ENCODE measurements around the gene CLCA1.

Gene CLCA1

DNA sequence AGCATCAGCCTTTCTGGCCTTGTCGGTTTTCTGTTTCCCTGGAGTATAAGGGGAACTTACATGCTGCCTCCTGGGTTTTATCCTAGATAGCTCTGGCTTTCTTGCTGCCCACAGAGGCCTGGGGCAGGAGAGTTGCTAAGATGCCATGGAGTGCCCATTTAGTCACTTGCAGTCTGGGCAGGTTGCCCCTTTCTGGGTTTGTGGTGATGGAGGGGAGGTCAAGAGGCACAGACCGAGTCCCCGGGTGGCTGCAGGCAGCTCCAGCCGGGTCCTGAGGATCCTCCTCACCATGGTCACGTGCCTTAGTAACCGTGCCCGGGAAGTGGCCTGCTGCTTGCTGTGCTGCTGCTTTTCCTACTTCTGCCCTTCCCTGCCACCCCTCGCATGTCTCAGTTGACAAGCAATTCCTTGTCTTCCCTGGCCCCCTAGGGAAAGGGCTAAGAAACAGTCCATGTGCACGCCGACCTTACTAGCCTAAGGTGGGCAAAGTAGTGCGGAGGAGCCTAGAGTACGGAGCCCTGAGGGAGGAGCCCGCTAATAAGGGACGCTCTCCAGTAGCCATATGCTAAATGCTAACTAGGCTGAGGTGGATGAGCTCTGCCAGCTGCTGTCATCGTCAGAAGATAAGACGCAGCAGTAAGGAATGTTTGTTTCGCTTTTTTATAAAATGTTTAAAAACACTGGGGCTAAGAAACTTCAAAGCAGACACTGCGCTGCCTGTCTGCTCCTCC is 34.8 kb downstream of the CLCA1 start:
- in situ Hi-C loops (cut with MboI; ENCODE audit: low sequenced_read_pairs): no loop called here

DNA sequence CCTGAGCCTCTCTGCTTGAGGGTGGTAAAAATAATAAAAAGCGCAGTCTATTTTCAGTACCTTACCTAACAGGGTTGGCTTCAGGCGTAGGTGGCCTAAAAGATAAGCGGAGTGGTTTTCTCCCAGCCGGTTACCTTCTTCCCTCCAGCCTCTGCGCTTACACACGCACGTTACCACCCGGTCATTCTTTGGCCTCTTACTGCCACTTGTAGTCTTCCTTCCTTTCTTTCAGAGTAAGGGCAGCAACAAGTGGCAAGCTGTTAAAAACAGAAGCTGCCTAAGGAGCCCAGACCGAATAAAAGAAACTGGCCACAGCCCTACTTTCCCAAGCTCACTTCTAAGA is 35.4 kb downstream of the CLCA1 start:
- in situ Hi-C loops (cut with MboI; ENCODE audit: low sequenced_read_pairs): no loop called here

GRCh38 chr1:86504895-86505563 is 36.3 kb downstream of the CLCA1 start:
- in situ Hi-C loops (cut with MboI; ENCODE audit: low sequenced_read_pairs): no loop called here

GRCh38 chr1:86505564-86505902 is 36.8 kb downstream of the CLCA1 start:
- in situ Hi-C loops (cut with MboI; ENCODE audit: low sequenced_read_pairs): no loop called here

DNA sequence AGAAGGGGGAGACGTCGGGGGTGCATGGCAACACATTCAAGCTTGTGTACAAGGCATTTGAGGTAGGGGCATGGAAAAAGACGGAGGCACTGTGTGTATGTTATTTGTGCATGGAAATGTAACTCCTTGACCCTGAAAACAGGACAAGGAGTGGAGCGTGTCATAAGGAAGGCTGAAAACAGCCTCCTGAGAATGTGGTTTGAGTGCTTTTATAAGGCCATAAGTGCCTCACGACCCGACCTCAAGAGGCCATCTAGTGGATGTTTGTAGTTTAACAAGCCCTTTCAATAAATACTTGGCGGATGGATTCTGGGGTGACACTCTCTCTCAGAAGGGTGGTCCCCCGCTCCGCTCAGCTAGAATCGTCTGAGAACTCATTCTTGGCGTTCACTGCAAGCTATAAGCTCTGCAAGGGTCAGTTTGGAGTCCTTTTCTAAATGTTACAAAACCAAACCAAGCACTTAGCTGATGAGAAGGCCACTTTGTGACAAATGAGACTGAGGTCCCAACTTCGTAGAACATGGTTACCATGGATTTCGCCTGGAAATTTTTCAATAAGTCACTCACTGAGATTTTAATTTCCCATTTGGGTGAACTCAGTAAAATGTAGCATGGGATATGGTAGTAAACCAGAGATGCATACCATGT is 39.3 kb downstream of the CLCA1 start:
- in situ Hi-C loops (cut with MboI; ENCODE audit: low sequenced_read_pairs): no loop called here

- in situ Hi-C loops (cut with MboI; ENCODE audit: low sequenced_read_pairs): no loop called here
These were observed 39.8 kb downstream of the CLCA1 start for GRCh38 chr1:86508583-86508969.

- in situ Hi-C loops (cut with MboI; ENCODE audit: low sequenced_read_pairs): no loop called here
These were observed 46.9 kb downstream of the CLCA1 start for GRCh38 chr1:86515597-86515996.

DNA sequence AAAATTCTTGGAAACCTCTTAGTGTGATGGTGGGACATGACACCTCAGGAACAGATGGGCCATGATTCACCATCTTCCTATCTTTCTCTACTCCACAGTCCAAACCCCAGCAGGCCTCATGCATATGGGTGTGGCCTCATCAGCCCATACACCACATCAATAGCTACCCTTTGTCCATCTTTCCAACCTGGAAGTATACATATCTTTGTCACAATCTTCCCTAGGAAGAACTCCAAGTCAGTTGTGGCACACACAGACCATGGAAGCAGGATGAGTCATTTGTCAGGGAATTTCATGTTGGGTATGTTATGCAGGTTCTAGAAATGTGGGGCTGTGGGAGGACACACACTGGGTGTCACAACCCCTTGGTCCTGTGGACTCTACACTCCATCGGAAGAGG is 47.6 kb downstream of the CLCA1 start:
- in situ Hi-C loops (cut with MboI; ENCODE audit: low sequenced_read_pairs): no loop called here

- in situ Hi-C loops (cut with MboI; ENCODE audit: low sequenced_read_pairs): no loop called here
These were observed 48.6 kb downstream of the CLCA1 start for GRCh38 chr1:86517336-86517735.

DNA sequence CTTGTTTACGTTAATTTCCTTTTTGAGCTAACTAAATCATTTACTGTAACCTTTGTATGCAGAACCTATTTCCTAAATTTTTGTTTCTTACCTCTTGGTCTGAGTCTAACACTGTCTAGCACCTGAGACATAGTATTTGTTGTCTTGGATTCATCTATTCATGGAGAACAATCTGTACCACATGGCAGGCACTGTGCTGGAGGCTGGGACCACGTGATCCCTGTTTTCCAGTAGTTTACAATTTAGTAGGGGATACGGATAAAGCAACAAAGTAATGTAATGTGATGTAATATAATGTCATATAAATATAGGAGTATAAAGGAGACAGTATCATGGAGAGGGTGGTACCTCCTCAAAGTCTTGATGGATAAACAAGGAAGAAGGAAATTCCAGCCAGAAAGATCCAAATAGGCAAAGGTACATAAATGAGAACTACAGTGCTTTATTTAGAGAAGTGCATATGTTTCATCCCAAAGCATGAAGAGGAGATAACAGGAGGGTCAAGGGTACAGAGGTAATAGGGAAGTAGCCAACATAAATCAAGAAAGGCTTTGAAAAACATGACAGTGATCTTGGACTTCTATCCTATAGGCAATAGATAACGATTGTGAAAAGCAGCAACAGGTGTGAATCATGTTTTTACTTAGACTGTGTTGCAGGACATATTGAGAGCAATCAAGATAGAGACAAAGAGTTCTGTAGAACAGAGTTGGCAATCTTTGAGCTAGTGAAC is 52.2 kb downstream of the CLCA1 start:
- in situ Hi-C loops (cut with MboI; ENCODE audit: low sequenced_read_pairs): no loop called here

- in situ Hi-C loops (cut with MboI; ENCODE audit: low sequenced_read_pairs): no loop called here
These were observed 52.8 kb downstream of the CLCA1 start for GRCh38 chr1:86521522-86521891.

GRCh38 chr1:86522240-86522639 is 53.5 kb downstream of the CLCA1 start:
- in situ Hi-C loops (cut with MboI; ENCODE audit: low sequenced_read_pairs): no loop called here

DNA sequence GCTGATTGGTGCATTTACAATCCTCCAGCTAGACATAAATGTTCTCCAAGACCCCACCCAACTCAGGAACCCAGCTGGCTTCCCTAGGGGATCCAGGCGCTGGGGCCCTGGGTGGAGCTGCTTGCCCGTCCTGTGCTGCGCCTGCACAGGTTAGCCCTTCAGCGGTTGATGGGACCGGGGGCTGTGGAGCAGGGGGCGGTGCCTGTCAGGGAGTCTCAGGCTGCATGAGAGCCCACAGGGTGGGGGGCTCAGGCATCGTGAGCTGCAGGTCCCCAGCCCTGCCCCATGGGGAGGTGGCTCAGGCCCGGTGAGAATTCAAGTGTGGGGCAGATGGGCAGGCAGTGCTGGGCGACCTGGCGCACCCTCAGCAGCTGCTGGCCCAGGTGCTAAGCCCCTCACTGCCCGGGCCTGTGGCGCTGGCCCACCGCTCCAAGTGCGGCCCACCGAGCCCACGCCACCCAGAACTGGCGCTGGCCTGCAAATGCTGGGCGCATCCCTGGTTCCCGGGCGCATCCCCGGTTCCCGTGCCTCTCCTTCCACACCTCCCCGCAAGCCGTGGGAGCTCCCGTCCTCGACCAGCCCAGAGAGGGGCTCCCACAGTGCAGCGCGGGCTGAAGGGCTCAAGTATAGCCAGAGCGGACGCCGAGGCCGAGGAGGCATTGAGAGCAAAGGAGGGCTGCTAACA is 55.1 kb downstream of the CLCA1 start:
- in situ Hi-C loops (cut with MboI; ENCODE audit: low sequenced_read_pairs): no loop called here

- in situ Hi-C loops (cut with MboI; ENCODE audit: low sequenced_read_pairs): no loop called here
These were observed 58.6 kb downstream of the CLCA1 start for GRCh38 chr1:86527306-86527705.

DNA sequence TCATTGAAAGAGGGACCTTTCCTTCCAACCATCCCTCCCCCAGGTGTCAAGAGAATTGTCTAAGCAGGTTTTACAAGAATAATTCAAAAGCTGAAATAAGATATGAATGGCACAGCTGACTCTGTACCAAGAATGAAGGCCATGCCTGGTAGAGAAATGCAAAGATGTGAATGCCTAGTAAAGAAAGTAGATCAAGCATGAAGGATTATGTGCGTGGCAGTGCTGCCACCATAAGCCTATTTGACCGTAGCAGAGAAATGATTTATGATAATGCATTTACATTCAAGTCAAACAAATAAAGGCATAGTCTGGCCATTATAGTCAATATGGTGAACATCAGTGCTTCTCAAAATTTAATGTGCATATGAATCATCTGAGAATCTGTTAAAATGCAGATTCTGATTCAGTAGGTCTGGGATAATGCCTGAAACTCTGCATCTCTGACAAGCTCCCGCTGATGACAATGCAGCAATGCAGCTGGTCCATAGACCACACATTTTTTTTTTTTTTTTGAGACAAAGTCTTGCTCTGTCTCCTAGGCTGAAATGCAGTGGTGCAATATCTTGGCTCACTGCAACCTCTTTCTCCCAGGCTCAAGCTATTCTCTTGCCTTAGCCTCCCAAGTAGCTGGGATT is 61.6 kb downstream of the CLCA1 start:
- in situ Hi-C loops (cut with MboI; ENCODE audit: low sequenced_read_pairs): no loop called here

- in situ Hi-C loops (cut with MboI; ENCODE audit: low sequenced_read_pairs): no loop called here
These were observed 69.4 kb downstream of the CLCA1 start for GRCh38 chr1:86537928-86538695.

DNA sequence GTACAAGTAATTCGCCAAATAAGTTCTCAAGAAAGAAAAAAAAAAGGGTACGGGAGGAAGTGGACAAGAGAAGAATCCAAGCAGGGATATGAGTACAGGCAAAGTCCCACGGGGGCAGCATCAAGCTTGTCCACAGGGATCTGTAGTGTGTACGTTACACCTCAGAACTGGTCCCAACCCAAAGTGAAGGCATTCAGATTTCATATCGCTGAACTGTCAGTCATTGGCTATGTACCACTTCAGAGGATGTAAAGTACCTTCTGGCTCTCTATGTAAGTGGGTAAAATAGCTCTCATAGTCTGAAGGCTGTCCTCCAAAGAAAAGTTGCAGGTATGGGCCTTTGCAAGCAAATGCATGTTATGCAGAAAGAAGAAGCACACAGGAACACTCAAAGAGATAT is 70.0 kb downstream of the CLCA1 start:
- in situ Hi-C loops (cut with MboI; ENCODE audit: low sequenced_read_pairs): no loop called here

DNA sequence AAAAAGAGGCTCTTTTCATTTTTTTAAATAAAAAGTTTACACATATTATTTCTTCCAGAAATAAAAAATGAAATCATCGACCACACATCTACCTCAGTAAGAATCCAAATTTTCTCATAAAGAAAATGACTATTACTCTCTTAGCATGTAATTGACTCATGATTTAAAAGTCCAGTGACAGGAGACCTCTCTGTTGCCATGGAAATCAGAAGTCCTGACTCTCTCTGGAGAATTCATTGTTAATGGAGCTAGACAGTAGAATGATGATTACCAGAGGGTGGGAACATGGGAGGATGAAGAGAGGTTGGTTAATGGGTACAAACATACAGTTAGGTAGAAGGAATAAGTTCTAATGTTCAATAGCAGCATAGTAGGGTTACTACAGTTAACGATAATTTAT is 73.1 kb downstream of the CLCA1 start:
- in situ Hi-C loops (cut with MboI; ENCODE audit: low sequenced_read_pairs): no loop called here

GRCh38 chr1:86542631-86543030 is 73.9 kb downstream of the CLCA1 start:
- in situ Hi-C loops (cut with MboI; ENCODE audit: low sequenced_read_pairs): no loop called here

- in situ Hi-C loops (cut with MboI; ENCODE audit: low sequenced_read_pairs): no loop called here
These were observed 78.1 kb downstream of the CLCA1 start, which contains the start of gene CLCA4 for GRCh38 chr1:86546787-86547221. Gene CLCA4, plus strand, starts transcription at chr1:86547078. Its CDS starts 42 bp downstream, at chr1:86547120.

Data from HL-60/S4 (cell line).